H1 (cell line): Measurements from ENCODE around the gene SLC38A2. TPM values are rescaled to one million over a fixed set of nuclear protein-coding genes. Genes with fewer than 3 reads are reported as not detected.

ENCODE experiments used
- CTCF ChIA-PET: fragments of 300-600 bp; sonication (Branson Sonifier 250); formaldehyde crosslinking; loops from one replicate; lab custom pipeline; 2021; ENCODE audit not compliant: partially characterized antibody; lab: Charles Lee
- POLR2A ChIA-PET: fragments of 300-600 bp; sonication (Branson Sonifier 250); formaldehyde crosslinking; loops from one replicate; lab custom pipeline; 2021; ENCODE audit warnings: inconsistent platforms; ENCODE audit not compliant: partially characterized antibody; lab: Charles Lee
- DNase-seq, 2 experiments: peaks; one replicate each; pipeline versions ENCODE4 v3.0.0 to v3.0.0-alpha.2; 2010 to 2022; ENCODE audit warnings: low spot score in 2 of 2, low read depth in 1 of 2, mixed read lengths in 1 of 2
- FAIRE-seq: peaks from 2 replicates; lab custom pipeline; 2011; peaks lifted over from hg19 to GRCh38; lab: Jason Lieb, UNC
- H2AFZ ChIP-seq: 2 replicates; pipeline ENCODE4 v1.8.1; 2012; ENCODE audit warnings: low read length, inconsistent platforms
- H2AK5ac ChIP-seq: 2 replicates; pipeline ENCODE4 v1.6.1; 2013; ENCODE audit warnings: low read depth, low read length
- H2BK120ac ChIP-seq: replicated peaks from 2 replicates; pipeline ENCODE3; 2013; ENCODE audit warnings: low read depth, low read length, inconsistent platforms
- H2BK12ac ChIP-seq: 2 replicates; pipeline ENCODE4 v1.6.1; 2013; ENCODE audit warnings: low read depth, low read length
- H2BK15ac ChIP-seq: 2 replicates; pipeline ENCODE4 v1.6.1; 2013; ENCODE audit warnings: low read length
- H2BK20ac ChIP-seq: 2 replicates; pipeline ENCODE4 v1.6.1; 2013; ENCODE audit warnings: low read length
- H2BK5ac ChIP-seq: 2 replicates; pipeline ENCODE4 v1.6.1; 2013; ENCODE audit warnings: low read depth, low read length
- H3K14ac ChIP-seq: 2 replicates; pipeline ENCODE4 v1.6.1; 2013; ENCODE audit warnings: inconsistent platforms; ENCODE audit not compliant: insufficient read length
- H3K18ac ChIP-seq: 2 replicates; pipeline ENCODE4 v1.6.1; 2013; ENCODE audit warnings: low read length; ENCODE audit errors: extremely low read depth
- H3K23ac ChIP-seq: 2 replicates; pipeline ENCODE4 v1.6.1; 2013; ENCODE audit warnings: inconsistent platforms; ENCODE audit not compliant: insufficient read length
- H3K23me2 ChIP-seq: 2 replicates; pipeline ENCODE4 v1.6.1; 2013; ENCODE audit warnings: low read depth, low read length
- H3K27ac ChIP-seq: 2 replicates; pipeline ENCODE4 v1.6.1; 2011; ENCODE audit warnings: low read depth, low read length, inconsistent platforms
- H3K27me3 ChIP-seq, 4 experiments: replicated peaks in 1 of 4; 1 replicate in 1 of 4; 2 replicates in 3 of 4; pipeline versions ENCODE4 v1.6.1 to v1.8.1; 2011 to 2013; ENCODE audit warnings: low read length in 3 of 4, mild to moderate bottlenecking in 3 of 4, inconsistent platforms in 2 of 4, mixed read lengths in 2 of 4, moderate library complexity in 1 of 4; ENCODE audit not compliant: control insufficient read depth in 3 of 4, insufficient read depth in 3 of 4; ENCODE audit errors: extremely low read depth in 1 of 4
- H3K36me3 ChIP-seq, 4 experiments: 2 replicates each; pipeline versions ENCODE4 v1.6.1 to v1.8.1; 2011 to 2013; ENCODE audit warnings: mild to moderate bottlenecking in 4 of 4, low read length in 3 of 4, moderate library complexity in 2 of 4, control low read depth in 1 of 4, inconsistent platforms in 1 of 4; ENCODE audit not compliant: insufficient read depth in 4 of 4, control insufficient read depth in 2 of 4
- H3K4ac ChIP-seq: replicated peaks from 2 replicates; pipeline ENCODE3; 2013; ENCODE audit warnings: low read length, low read depth, mixed read lengths, inconsistent platforms; ENCODE audit not compliant: insufficient read length
- H3K4me1 ChIP-seq, 4 experiments: replicated peaks in 1 of 4; 1 replicate in 1 of 4; 2 replicates in 3 of 4; pipeline versions ENCODE4 v1.6.1 to v1.8.1; 2011 to 2013; ENCODE audit warnings: low read length in 3 of 4, inconsistent platforms in 2 of 4, mixed read lengths in 1 of 4; ENCODE audit not compliant: insufficient read depth in 4 of 4, control insufficient read depth in 3 of 4
- H3K4me2 ChIP-seq, 2 experiments: 2 replicates each; pipeline versions ENCODE4 v1.6.1 to v1.8.1; 2011 to 2013; ENCODE audit warnings: low read depth in 2 of 2, low read length in 2 of 2, control low read depth in 1 of 2, inconsistent platforms in 1 of 2, mild to moderate bottlenecking in 1 of 2; ENCODE audit not compliant: insufficient read depth in 1 of 2
- H3K4me3 ChIP-seq, 4 experiments: fragments of 200-600, 300-600 bp in 1 of 4; sonication (generic), shearing (Covaris generic), sonication (Bioruptor Twin) in 1 of 4; 2 replicates each; pipeline versions ENCODE4 v1.5.1 to v1.8.1; 2011 to 2016; ENCODE audit warnings: low read length in 4 of 4, low read depth in 3 of 4, control low read depth in 2 of 4, inconsistent platforms in 2 of 4, mild to moderate bottlenecking in 2 of 4, mixed read lengths in 1 of 4, moderate library complexity in 1 of 4; ENCODE audit not compliant: insufficient read depth in 2 of 4; ENCODE audit errors: extremely low read depth in 1 of 4
- H3K56ac ChIP-seq: replicated peaks from 2 replicates; pipeline ENCODE3; 2013; ENCODE audit warnings: low read depth, mild to moderate bottlenecking, mixed read lengths, low read length, inconsistent platforms; ENCODE audit not compliant: insufficient read length
- H3K79me1 ChIP-seq: 2 replicates; pipeline ENCODE4 v1.6.1; 2013; ENCODE audit warnings: low read depth, low read length, control low read depth
- H3K79me2 ChIP-seq, 2 experiments: 2 replicates each; pipeline versions ENCODE4 v1.6.1 to v1.8.1; 2012 to 2013; ENCODE audit warnings: low read length in 2 of 2, mild to moderate bottlenecking in 2 of 2, inconsistent platforms in 1 of 2; ENCODE audit not compliant: insufficient read depth in 2 of 2, control insufficient read depth in 1 of 2
- H3K9ac ChIP-seq, 4 experiments: replicated peaks in 1 of 4; 1 replicate in 1 of 4; 2 replicates in 3 of 4; pipeline versions ENCODE4 v1.6.1 to v1.8.1; 2011 to 2013; ENCODE audit warnings: low read depth in 3 of 4, low read length in 3 of 4, control low read depth in 2 of 4, mild to moderate bottlenecking in 2 of 4, moderate library complexity in 2 of 4, inconsistent platforms in 1 of 4; ENCODE audit errors: extremely low read depth in 1 of 4
- H3K9me3 ChIP-seq, 2 experiments: 2 replicates each; pipeline versions ENCODE4 v1.6.1 to v1.8.1; 2012 to 2013; ENCODE audit warnings: mild to moderate bottlenecking in 2 of 2, moderate library complexity in 2 of 2, control low read depth in 1 of 2, inconsistent platforms in 1 of 2, low read depth in 1 of 2, low read length in 1 of 2, mixed read lengths in 1 of 2; ENCODE audit not compliant: insufficient read depth in 2 of 2
- H4K20me1 ChIP-seq, 2 experiments: replicated peaks in 1 of 2; 2 replicates each; pipeline versions ENCODE3 to v1.8.1; 2011 to 2013; ENCODE audit warnings: inconsistent platforms in 2 of 2, low read length in 2 of 2, mild to moderate bottlenecking in 1 of 2; ENCODE audit not compliant: insufficient read depth in 2 of 2, control insufficient read depth in 1 of 2
- H4K5ac ChIP-seq: 2 replicates; pipeline ENCODE4 v1.6.1; 2013; ENCODE audit warnings: low read length, low read depth, mixed read lengths, inconsistent platforms; ENCODE audit not compliant: insufficient read length
- H4K8ac ChIP-seq: 2 replicates; pipeline ENCODE4 v1.8.0; 2013; ENCODE audit warnings: mild to moderate bottlenecking, moderate library complexity, low read length, inconsistent platforms; ENCODE audit not compliant: insufficient read depth; ENCODE audit errors: extremely low read depth
- H4K91ac ChIP-seq: replicated peaks from 2 replicates; pipeline ENCODE3; 2013; ENCODE audit warnings: low read length, mixed read lengths, inconsistent platforms; ENCODE audit not compliant: insufficient read length
- BACH1 ChIP-seq: IDR thresholded peaks from 2 replicates; pipeline ENCODE4 v1.6.1; 2012; ENCODE audit warnings: low read length, improper control_type of control experiment
- CEBPB ChIP-seq: IDR thresholded peaks from 2 replicates; pipeline ENCODE4 v1.6.1; 2012; ENCODE audit warnings: low read depth, low read length
- GTF2F1 ChIP-seq: IDR thresholded peaks from 2 replicates; pipeline ENCODE4 v1.6.1; 2012; ENCODE audit warnings: low read depth, low read length, improper control_type of control experiment, borderline replicate concordance
- HDAC2 ChIP-seq, 2 experiments: fragments of 300-600 bp in 1 of 2; sonication (generic) in 1 of 2; IDR thresholded peaks; 2 replicates each; pipeline ENCODE4 v1.6.1; 2011 to 2012; ENCODE audit warnings: low read depth in 2 of 2, low read length in 2 of 2, mild to moderate bottlenecking in 2 of 2, moderate library complexity in 2 of 2, borderline replicate concordance in 1 of 2, inconsistent platforms in 1 of 2
- MAX ChIP-seq: IDR thresholded peaks from 2 replicates; pipeline ENCODE4 v1.6.1; 2012; ENCODE audit warnings: inconsistent platforms
- POLR2A ChIP-seq, 2 experiments: IDR thresholded peaks; 1 replicate in 1 of 2; 2 replicates in 1 of 2; pipeline ENCODE4 v1.6.1; 2011; ENCODE audit warnings: low read depth in 2 of 2, low read length in 2 of 2, mild to moderate bottlenecking in 2 of 2; ENCODE audit errors: control extremely low read depth in 1 of 2
- SP2 ChIP-seq: IDR thresholded peaks from 2 replicates; pipeline ENCODE4 v1.6.1; 2012; ENCODE audit warnings: mild to moderate bottlenecking, low read length, inconsistent platforms
- SUZ12 ChIP-seq: fragments of 200-600 bp; sonication (generic); IDR thresholded peaks from 2 replicates; pipeline ENCODE4 v1.6.1; 2012; ENCODE audit warnings: mild to moderate bottlenecking, inconsistent platforms, low read length, moderate library complexity, mixed read lengths
- TAF1 ChIP-seq: IDR thresholded peaks from 2 replicates; pipeline ENCODE4 v1.6.1; 2011; ENCODE audit warnings: mild to moderate bottlenecking, low read depth, low read length
- TBP ChIP-seq: IDR thresholded peaks from 2 replicates; pipeline ENCODE4 v1.6.1; 2011; ENCODE audit warnings: low read depth, low read length, improper control_type of control experiment
- WGBS, 2 experiments: shearing (Covaris generic) in 1 of 2; methylation state at CpG; one replicate each; pipeline versions ENCODE4 v1.1.6 to v1.1.7; 2013 to 2015; ENCODE audit warnings: low lambda C conversion rate in 2 of 2, mixed read lengths in 2 of 2, inconsistent platforms in 1 of 2, low coverage in 1 of 2, missing lambda C conversion rate in 1 of 2; ENCODE audit not compliant: insufficient replicate concordance in 2 of 2, insufficient coverage in 1 of 2, insufficient read length in 1 of 2; ENCODE audit errors: extremely low coverage in 1 of 2, missing lambda C conversion rate in 1 of 2; 5-methylcytosine and 5-hydroxymethylcytosine counted together
- polyA plus RNA-seq, 7 experiments: library from polyadenylated mRNA; depleted of rRNA in 3 of 7; stranded (reverse) in 5 of 7; unstranded in 2 of 7; fragments of >200 nt in 5 of 7; fragments of 200-250 nt in 2 of 7; gene quantifications; 1 replicate in 5 of 7; 2 replicates in 1 of 7; 4 replicates in 1 of 7; pipeline versions ENCODE4 v1.2.1 to v1.2.3, GENCODE V29; 2011 to 2013; ENCODE audit warnings: missing spikeins in 2 of 7, mixed read lengths in 2 of 7
- total RNA-seq: library from RNA; stranded (reverse); fragmentation: NEBNext Ultra II Directional; extraction: Animal tissue kit (Norgen Biotek cat#: 25700); gene quantifications from 2 replicates; pipeline ENCODE4 v1.2.1, GENCODE V29; 2021

Gene SLC38A2
- total and polyA plus RNA-seq, 2 of the 8 experiments (the other 6 are each of a cell fraction or from before 2014, with no cell fraction given), result 163 to 684 TPM

DNA sequence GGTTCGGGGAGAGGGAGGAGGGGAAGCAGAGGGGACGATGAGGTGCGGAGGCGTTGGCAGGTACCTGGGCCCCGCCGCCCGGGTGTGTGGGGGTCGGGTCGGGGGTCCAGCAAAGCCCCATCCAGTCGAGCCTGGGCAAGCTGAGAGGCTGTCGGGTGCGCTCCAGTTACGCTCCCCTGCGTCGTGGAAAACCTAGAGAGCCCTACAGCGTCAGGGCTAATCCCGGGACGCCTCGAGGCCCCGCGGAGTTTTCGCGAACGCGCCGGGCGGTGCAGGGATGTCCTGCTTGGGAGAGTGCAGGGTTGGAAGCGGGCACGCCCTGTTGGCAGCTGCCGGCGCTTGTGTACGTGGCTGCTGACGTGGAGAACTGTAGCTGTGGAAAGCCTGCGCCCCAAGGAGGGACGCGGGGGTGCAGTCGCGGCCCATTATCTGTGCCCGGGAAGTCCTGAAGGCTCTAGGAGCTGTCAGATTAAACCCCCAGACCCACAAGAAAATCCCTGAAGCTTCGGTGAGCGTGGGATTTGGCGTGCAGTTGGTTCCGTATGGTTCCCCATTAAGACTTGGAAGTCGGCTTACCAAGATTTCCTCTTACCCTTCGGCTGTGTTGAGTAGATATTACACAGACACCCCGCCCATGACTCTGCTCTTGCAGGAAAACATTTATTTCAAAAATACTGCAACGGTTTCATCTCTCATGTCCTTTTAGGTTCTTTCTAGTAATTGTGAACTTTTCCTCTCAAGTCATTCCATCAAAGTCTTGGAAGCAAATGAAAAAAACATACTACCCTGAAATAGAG is 11.3 kb upstream of the SLC38A2 start:
- Histone ChIP-seq H3K23me2 (peaks cover 5% of the 10 kb centered on the region; the same call in 1 of the 2 replicates), H3K4me1 (peaks cover 13 to 27% (median 20%) of the 10 kb centered on the region in 4 experiments)
- no peak for FAIRE-seq
- TF ChIP-seq POLR2A (IDR thresholded peaks at IDR 0.05; ENCODE audit: control extremely low read depth in 1 of 2, low read depth in 2 of 2, low read length in 2 of 2) (peak in 1 of 2 experiments; percentile 71; a peak in 2 of 3 replicates), TBP (peak; percentile 25; the same call in 1 of the 2 replicates), GTF2F1 (no peak), TAF1 (peak; percentile 15; the same call in 1 of the 2 replicates), BACH1 (peak; percentile 3; the same call in 1 of the 2 replicates), SP2 (no peak), SUZ12 (no peak), CEBPB (no peak), MAX (peak; percentile 29), HDAC2 (IDR thresholded peaks at IDR 0.05; ENCODE audit: borderline replicate concordance in 1 of 2, low read depth in 2 of 2, low read length in 2 of 2) (peak in 1 of 2 experiments; percentile 39; a peak in 1 of 4 replicates)

More for the DNA sequence above, 11.3 kb upstream of the SLC38A2 start:
- Histone ChIP-seq H3K23ac (no peak overlapping the region), H3K36me3 (peaks cover 0 to 7% (median 1%) of the 10 kb centered on the region in 4 experiments; a peak in 3 of 8 replicates), H3K4me2 (peak overlapping the region; percentile 89 to 95), H3K79me1 (peaks cover 2% of the 10 kb centered on the region; the same call in 1 of the 2 replicates), H3K18ac (peak overlapping the region; percentile 81; the same call in 1 of the 2 replicates), H4K8ac (peak overlapping the region; percentile 88), H4K20me1 (no peaks in the 10 kb centered on the region), H4K5ac (peak overlapping the region; percentile 86), H3K27ac (peak overlapping the region; percentile 94), H4K91ac (peak overlapping the region; percentile 89), H2AFZ (no peak overlapping the region), H3K14ac (no peak overlapping the region), H3K79me2 (peaks cover 3 to 25% of the 10 kb centered on the region in 2 experiments; a peak in 2 of 4 replicates), H3K27me3 (no peaks in the 10 kb centered on the region), H2BK20ac (no peak overlapping the region), H2BK5ac (peak overlapping the region; percentile 96), H3K4ac (peak overlapping the region; percentile 92), H3K4me3 (peak overlapping the region; percentile 79 to 90 (median 83)), H2BK12ac (peak overlapping the region; percentile 76; the same call in 1 of the 2 replicates), H3K56ac (peak overlapping the region; percentile 93), H2BK120ac (peak overlapping the region; percentile 12), H2BK15ac (no peak overlapping the region; the same call in 1 of the 2 replicates), H3K9ac (peak overlapping the region; percentile 78 to 92 (median 80)), H2AK5ac (peak overlapping the region; percentile 19; the same call in 1 of the 2 replicates), H3K9me3 (peaks cover 0 to 3% of the 10 kb centered on the region in 2 experiments; a peak in 1 of 4 replicates)
- 4% methylated on average over 36 of the region's 47 CpGs; no CpG with 5 or more reads in 1 of the 2 experiments for WGBS, 2 experiments
- ChIA-PET POLR2A (interaction anchor here (1.0 to 15.4 kb wide), 6 partner anchors 9 to 27 kb away, joined by 3 to 233 read pairs (median 4); partner anchors contain the start of gene SLC38A2), CTCF (interaction anchor here (0.6 kb wide), 1 partner anchor 28 kb away, joined by 3 read pairs; no protein-coding TSS in a partner anchor)
- DNase-seq, result no peak
